CD14-positive monocyte (primary cell): ENCODE results near the gene LRP1. TPM values are rescaled to one million over a fixed set of nuclear protein-coding genes. Genes with fewer than 3 reads are reported as not detected.
A peak's percentile ranks its signal among the peaks of the same experiment; 100 is the strongest.

ENCODE experiments used
- DNase-seq, 3 donors: peaks; one replicate each; pipeline ENCODE4 v3.0.0-alpha.2; 2011 to 2022
- H2AFZ ChIP-seq: 2 replicates; pipeline ENCODE4 v1.6.0; 2012; ENCODE audit warnings: mild to moderate bottlenecking, low read depth, low read length, inconsistent platforms; ENCODE audit not compliant: insufficient read depth, poor library complexity, severe bottlenecking
- H3K27ac ChIP-seq, 2 donors: 1 replicate in 1 of 2; 2 replicates in 1 of 2; pipeline ENCODE4 v1.5.1; 2012 to 2013; ENCODE audit warnings: low read length in 2 of 2, control low read depth in 1 of 2, inconsistent platforms in 1 of 2, low read depth in 1 of 2, mild to moderate bottlenecking in 1 of 2
- H3K27me3 ChIP-seq, 2 donors: one replicate each; pipeline versions ENCODE4 v1.6.0 to v1.6.1; 2011 to 2013; ENCODE audit warnings: low read length in 2 of 2; ENCODE audit not compliant: control insufficient read depth in 2 of 2, insufficient read depth in 2 of 2
- H3K36me3 ChIP-seq, 2 donors: replicated peaks in 1 of 2; 1 replicate in 1 of 2; 2 replicates in 1 of 2; pipeline versions ENCODE4 v1.5.1 to v1.6.1; 2012 to 2013; ENCODE audit warnings: low read length in 2 of 2, control low read depth in 1 of 2, inconsistent platforms in 1 of 2, mild to moderate bottlenecking in 1 of 2; ENCODE audit not compliant: insufficient read depth in 2 of 2, control insufficient read depth in 1 of 2
- H3K4me1 ChIP-seq, 2 donors: 1 replicate in 1 of 2; 2 replicates in 1 of 2; pipeline versions ENCODE4 v1.5.1 to v1.6.1; 2012 to 2013; ENCODE audit warnings: low read length in 2 of 2, control low read depth in 1 of 2, inconsistent platforms in 1 of 2, mild to moderate bottlenecking in 1 of 2, moderate library complexity in 1 of 2; ENCODE audit not compliant: insufficient read depth in 2 of 2, control insufficient read depth in 1 of 2
- H3K4me2 ChIP-seq: replicated peaks from 2 replicates; pipeline ENCODE3; 2012; ENCODE audit warnings: low read length, moderate library complexity, mild to moderate bottlenecking; ENCODE audit not compliant: poor library complexity, severe bottlenecking; ENCODE audit errors: extremely low read depth
- H3K4me3 ChIP-seq, 3 experiments: fragments of 200-600 bp in 1 of 3; sonication (generic) in 1 of 3; replicated peaks in 1 of 3; 1 replicate in 2 of 3; 2 replicates in 1 of 3; pipeline ENCODE4 v1.5.1; 2011 to 2013; ENCODE audit warnings: low read length in 3 of 3, mild to moderate bottlenecking in 3 of 3, control low read depth in 2 of 3, low read depth in 2 of 3, inconsistent platforms in 1 of 3, moderate library complexity in 1 of 3
- H3K79me2 ChIP-seq: 2 replicates; pipeline ENCODE4 v1.6.0; 2012; ENCODE audit warnings: mild to moderate bottlenecking, control low read depth, inconsistent platforms, low read length, moderate library complexity; ENCODE audit not compliant: insufficient read depth
- H3K9ac ChIP-seq: 2 replicates; pipeline ENCODE4 v1.6.0; 2017; ENCODE audit warnings: low read length, mild to moderate bottlenecking; ENCODE audit not compliant: insufficient read depth, poor library complexity, severe bottlenecking
- H3K9me3 ChIP-seq, 2 donors: replicated peaks in 1 of 2; 1 replicate in 1 of 2; 2 replicates in 1 of 2; pipeline versions ENCODE4 v1.5.1 to v1.6.1; 2012 to 2013; ENCODE audit warnings: low read length in 2 of 2, control low read depth in 1 of 2; ENCODE audit not compliant: control insufficient read depth in 1 of 2, insufficient read depth in 1 of 2
- H4K20me1 ChIP-seq: 2 replicates; pipeline ENCODE4 v1.6.0; 2012; ENCODE audit warnings: mild to moderate bottlenecking, low read length, control low read depth, moderate library complexity; ENCODE audit not compliant: insufficient read depth
- H3K27ac Mint-ChIP-seq, 7 donors: one replicate each; pipeline ENCODE4 v1.8.0; 2020; ENCODE audit warnings: mild to moderate bottlenecking in 7 of 7, mixed read lengths in 7 of 7, moderate library complexity in 6 of 7, inconsistent platforms in 2 of 7
- H3K27me3 Mint-ChIP-seq, 3 donors: one replicate each; pipeline ENCODE4 v1.8.0; 2021 to 2022; ENCODE audit warnings: low read depth in 3 of 3, mild to moderate bottlenecking in 3 of 3, mixed read lengths in 3 of 3, moderate library complexity in 3 of 3, inconsistent platforms in 1 of 3
- H3K36me3 Mint-ChIP-seq, 2 donors: one replicate each; pipeline ENCODE4 v1.8.0; 2020; ENCODE audit warnings: mixed read lengths in 2 of 2, inconsistent platforms in 1 of 2, mild to moderate bottlenecking in 1 of 2
- H3K4me1 Mint-ChIP-seq: one replicate; pipeline ENCODE4 v1.8.0; 2020; ENCODE audit warnings: mild to moderate bottlenecking, mixed read lengths
- H3K4me3 Mint-ChIP-seq, 2 donors: one replicate each; pipeline ENCODE4 v1.8.0; 2020; ENCODE audit warnings: mild to moderate bottlenecking in 2 of 2, mixed read lengths in 2 of 2, moderate library complexity in 1 of 2
- H3K9me3 Mint-ChIP-seq, 7 donors: one replicate each; pipeline ENCODE4 v1.8.0; 2020 to 2022; ENCODE audit warnings: mixed read lengths in 7 of 7, mild to moderate bottlenecking in 6 of 7, moderate library complexity in 6 of 7, inconsistent platforms in 2 of 7
- WGBS: methylation state at CpG from one replicate; pipeline ENCODE4 v1.1.5; 2013; ENCODE audit warnings: missing lambda C conversion rate; ENCODE audit not compliant: insufficient coverage; 5-methylcytosine and 5-hydroxymethylcytosine counted together
- intact Hi-C, 2 donors: fragments of 100-400 bp; cut with micrococcal nuclease; formaldehyde crosslinking; loops; one replicate each; pipeline versions ENCODE4 v1.15.0 to v1.15.1; 2023
- polyA plus RNA-seq, 3 donors: library from polyadenylated mRNA; depleted of rRNA in 1 of 3; unstranded in 2 of 3; stranded (reverse) in 1 of 3; fragments of 300-500 nt in 2 of 3; fragments of >200 nt in 1 of 3; fragmentation: Illumina TruSeq in 2 of 3; gene quantifications; 1 replicate in 2 of 3; 2 replicates in 1 of 3; pipeline ENCODE4 v1.2.3, GENCODE V29; 2012 to 2021
- TF ChIP-seq, protein P1 (sequence below): fragments of 200-600 bp; IDR thresholded peaks from one replicate; pipeline ENCODE4 v1.8.0; 2022; ENCODE audit warnings: antibody characterized with exemption, mild to moderate bottlenecking

LRP1 gene
- polyA plus RNA-seq, 3 donors: 5.5 to 246 (median 10.5) TPM

DNA sequence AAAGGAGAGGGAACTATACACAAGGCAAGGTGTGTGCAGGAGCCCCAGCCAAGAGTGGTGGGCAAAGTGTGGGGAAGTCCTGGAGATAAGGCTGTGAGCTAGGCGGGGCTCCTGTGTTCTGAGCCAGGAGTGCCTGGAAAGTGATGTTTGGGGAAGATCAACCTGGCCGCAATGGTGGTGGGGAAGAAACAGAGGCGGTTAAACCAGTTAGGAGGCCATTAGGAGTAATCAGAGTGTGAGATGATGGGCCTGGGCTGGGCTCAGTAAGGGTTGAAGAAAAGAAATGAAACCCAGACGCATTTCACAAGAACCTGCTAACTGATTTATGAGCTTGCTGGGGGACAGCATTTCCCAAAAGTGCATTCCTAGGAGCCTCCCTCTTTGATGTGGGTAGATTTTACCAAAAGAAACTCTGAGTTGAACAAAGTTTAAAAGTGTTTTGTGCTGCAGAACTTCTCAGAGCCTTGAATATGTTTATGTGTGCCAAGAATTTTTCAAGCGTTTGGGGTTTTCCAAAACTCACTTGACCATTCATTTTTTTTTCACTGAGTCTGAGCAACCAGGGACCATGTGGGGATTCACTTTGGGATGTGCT is 53.4 kb downstream of the LRP1 start:
- H4K20me1 ChIP-seq: peaks cover 100% of the 10 kb centered on the region
- H3K4me1 Mint-ChIP-seq: no peaks in the 10 kb centered on the region

DNA sequence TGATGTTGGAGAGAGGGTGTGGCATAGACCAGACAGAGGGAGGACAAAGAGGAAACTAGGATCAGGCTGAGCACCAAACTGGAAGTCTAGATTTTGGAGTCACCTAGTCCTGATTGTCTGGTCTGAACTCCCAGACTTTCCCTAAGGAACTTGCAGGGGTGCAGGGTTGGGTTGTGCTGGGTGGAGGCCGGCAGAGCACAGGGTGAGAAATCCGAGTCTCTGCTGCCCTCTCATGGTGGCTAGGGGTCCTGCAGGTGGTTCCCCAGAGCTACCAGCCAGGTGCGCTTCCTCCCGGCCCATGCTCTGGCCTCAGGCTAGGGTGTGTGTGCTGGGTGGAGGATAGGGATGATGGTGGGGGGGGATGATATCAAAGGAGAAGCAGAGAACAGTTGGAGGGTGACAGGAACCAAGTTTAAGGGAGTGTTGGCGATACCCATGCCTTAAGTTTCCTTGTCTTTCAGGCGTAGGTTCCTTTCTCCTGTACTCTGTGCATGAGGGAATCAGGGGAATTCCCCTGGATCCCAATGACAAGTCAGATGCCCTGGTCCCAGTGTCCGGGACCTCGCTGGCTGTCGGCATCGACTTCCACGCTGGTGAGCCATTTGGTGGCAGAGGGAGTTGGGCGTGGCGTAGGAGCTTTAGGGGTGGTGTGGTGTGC is 54.8 kb downstream of the LRP1 start:
- Histone ChIP-seq H3K4me3 (no peak overlapping the region), H3K36me3 (peaks cover 92 to 100% of the 10 kb centered on the region in 2 donors), H3K27me3 (no peaks in the 10 kb centered on the region), H4K20me1 (peaks cover 100% of the 10 kb centered on the region), H3K27ac (no peak overlapping the region), H3K4me2 (no peak overlapping the region), H3K4me1 (no peaks in the 10 kb centered on the region), H3K79me2 (no peaks in the 10 kb centered on the region), H3K9me3 (no peaks in the 10 kb centered on the region), H3K9ac (no peak overlapping the region), H2AFZ (no peak overlapping the region)
- Mint-ChIP-seq H3K4me1 (no peaks in the 10 kb centered on the region), H3K27me3 (peaks cover 1 to 6% (median 3%) of the 10 kb centered on the region in 3 donors), H3K36me3 (peaks cover 95 to 100% of the 10 kb centered on the region in 2 donors), H3K27ac (peak overlapping the region in 2 of 7 donors; percentile 45 to 47), H3K4me3 (peak overlapping the region in 1 of 2 donors; percentile 54), H3K9me3 (no peaks in the 10 kb centered on the region)
- 28% methylated on average over 6 of the region's 13 CpGs for WGBS
- TF ChIP-seq, protein P1, sequence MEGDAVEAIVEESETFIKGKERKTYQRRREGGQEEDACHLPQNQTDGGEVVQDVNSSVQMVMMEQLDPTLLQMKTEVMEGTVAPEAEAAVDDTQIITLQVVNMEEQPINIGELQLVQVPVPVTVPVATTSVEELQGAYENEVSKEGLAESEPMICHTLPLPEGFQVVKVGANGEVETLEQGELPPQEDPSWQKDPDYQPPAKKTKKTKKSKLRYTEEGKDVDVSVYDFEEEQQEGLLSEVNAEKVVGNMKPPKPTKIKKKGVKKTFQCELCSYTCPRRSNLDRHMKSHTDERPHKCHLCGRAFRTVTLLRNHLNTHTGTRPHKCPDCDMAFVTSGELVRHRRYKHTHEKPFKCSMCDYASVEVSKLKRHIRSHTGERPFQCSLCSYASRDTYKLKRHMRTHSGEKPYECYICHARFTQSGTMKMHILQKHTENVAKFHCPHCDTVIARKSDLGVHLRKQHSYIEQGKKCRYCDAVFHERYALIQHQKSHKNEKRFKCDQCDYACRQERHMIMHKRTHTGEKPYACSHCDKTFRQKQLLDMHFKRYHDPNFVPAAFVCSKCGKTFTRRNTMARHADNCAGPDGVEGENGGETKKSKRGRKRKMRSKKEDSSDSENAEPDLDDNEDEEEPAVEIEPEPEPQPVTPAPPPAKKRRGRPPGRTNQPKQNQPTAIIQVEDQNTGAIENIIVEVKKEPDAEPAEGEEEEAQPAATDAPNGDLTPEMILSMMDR: peak; percentile 87
- intact Hi-C loops: loop anchor here in 1 of 2 donors (2.0 kb wide), 1 partner anchor 114 kb away; no protein-coding TSS in a partner anchor
- peak; percentile 43 to 61 (median 61) for DNase-seq

More for the DNA sequence above, 53.4 kb downstream of the LRP1 start:
- Histone ChIP-seq H3K9me3 (no peaks in the 10 kb centered on the region), H3K27ac (no peak overlapping the region), H3K27me3 (no peaks in the 10 kb centered on the region), H2AFZ (no peak overlapping the region), H3K4me2 (no peak overlapping the region), H3K9ac (no peak overlapping the region), H3K79me2 (no peaks in the 10 kb centered on the region), H3K36me3 (peaks cover 92 to 100% of the 10 kb centered on the region in 2 donors), H3K4me1 (no peaks in the 10 kb centered on the region), H3K4me3 (no peak overlapping the region)
- Mint-ChIP-seq H3K36me3 (peaks cover 94 to 100% of the 10 kb centered on the region in 2 donors), H3K9me3 (no peaks in the 10 kb centered on the region), H3K4me3 (no peak overlapping the region), H3K27ac (peak overlapping the region in 4 of 7 donors; percentile 7 to 81 (median 11)), H3K27me3 (peaks cover 1 to 6% (median 3%) of the 10 kb centered on the region in 3 donors)
- DNase-seq: no peak
- intact Hi-C loops: loop anchor here in 1 of 2 donors (2.0 kb wide), 1 partner anchor 113 kb away; no protein-coding TSS in a partner anchor
- 80% methylated on average over 4 of the region's 5 CpGs for WGBS
- TF ChIP-seq, protein P1: no peak
